ENCODE results near the gene GSTT2.
"Not testable (repeated sequence)": the region's sequence is repeated elsewhere in the genome, so short reads cannot be mapped to it uniquely, and the experiment has no call there.

DNA sequence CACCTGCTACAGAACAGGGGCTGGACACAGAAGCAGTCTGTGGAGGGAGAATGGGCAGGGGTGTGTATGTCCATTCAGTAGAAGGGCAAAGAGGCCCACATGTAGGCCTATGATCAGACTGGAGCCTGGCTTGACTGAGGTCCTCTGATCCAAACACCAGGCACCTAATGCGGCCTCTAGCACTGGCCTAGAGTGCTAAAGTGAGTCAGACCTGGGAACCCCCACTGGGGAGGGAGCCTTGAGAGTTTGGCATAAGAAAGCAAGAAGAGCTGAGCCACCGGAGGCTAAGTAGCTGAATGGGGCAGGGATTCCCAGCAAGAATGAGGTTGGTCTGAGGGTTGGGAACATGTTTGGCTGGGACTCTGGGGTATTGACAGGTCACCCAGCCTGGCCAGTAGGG is 28.6 kb upstream of the GSTT2 start:
- TF ChIP-seq, protein P1, sequence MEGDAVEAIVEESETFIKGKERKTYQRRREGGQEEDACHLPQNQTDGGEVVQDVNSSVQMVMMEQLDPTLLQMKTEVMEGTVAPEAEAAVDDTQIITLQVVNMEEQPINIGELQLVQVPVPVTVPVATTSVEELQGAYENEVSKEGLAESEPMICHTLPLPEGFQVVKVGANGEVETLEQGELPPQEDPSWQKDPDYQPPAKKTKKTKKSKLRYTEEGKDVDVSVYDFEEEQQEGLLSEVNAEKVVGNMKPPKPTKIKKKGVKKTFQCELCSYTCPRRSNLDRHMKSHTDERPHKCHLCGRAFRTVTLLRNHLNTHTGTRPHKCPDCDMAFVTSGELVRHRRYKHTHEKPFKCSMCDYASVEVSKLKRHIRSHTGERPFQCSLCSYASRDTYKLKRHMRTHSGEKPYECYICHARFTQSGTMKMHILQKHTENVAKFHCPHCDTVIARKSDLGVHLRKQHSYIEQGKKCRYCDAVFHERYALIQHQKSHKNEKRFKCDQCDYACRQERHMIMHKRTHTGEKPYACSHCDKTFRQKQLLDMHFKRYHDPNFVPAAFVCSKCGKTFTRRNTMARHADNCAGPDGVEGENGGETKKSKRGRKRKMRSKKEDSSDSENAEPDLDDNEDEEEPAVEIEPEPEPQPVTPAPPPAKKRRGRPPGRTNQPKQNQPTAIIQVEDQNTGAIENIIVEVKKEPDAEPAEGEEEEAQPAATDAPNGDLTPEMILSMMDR (IDR thresholded peaks at IDR 0.05): not testable (repeated sequence)
- TF ChIP-seq POLR2A (IDR thresholded peaks at IDR 0.05): not testable (repeated sequence)
